GM12801 (cell line): ENCODE measurements around the gene ZBTB40.

Experiments
- TF ChIP-seq, protein P1 (sequence below): IDR thresholded peaks from one replicate; pipeline ENCODE4 v1.5.1; 2011; ENCODE audit warnings: control low read depth; ENCODE audit not compliant: insufficient read length; ENCODE audit errors: extremely low read depth

Gene ZBTB40

DNA sequence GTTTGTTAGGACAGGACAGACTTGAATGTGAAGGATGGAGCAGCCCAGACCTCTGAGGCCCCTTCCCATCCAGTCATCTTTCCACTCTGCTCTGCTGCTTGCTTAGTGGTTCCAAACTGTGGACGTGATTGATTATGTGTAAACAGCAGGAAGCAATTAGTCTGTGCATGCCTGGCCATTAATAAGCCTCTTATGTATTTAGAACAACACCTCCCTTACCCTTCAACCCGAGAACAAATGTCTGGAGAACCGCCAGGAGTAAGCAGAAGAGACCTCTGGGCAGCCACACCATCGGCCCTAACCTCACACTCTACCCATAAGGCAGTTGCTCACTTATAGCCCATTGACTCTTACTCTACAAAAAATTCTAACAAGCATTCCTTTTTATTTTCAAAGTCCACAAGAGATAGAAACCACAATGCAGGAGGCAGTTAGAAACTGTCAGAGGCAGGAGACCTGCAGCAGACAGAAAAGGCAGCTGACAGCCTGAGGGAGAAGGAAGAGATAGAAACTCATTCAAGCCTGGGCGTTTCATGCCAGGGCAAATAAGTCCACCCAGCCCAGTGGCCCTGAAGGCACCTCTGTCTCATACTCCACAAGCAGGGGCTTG lies 105.8 kb downstream of the ZBTB40 start:
- TF ChIP-seq, protein P1, sequence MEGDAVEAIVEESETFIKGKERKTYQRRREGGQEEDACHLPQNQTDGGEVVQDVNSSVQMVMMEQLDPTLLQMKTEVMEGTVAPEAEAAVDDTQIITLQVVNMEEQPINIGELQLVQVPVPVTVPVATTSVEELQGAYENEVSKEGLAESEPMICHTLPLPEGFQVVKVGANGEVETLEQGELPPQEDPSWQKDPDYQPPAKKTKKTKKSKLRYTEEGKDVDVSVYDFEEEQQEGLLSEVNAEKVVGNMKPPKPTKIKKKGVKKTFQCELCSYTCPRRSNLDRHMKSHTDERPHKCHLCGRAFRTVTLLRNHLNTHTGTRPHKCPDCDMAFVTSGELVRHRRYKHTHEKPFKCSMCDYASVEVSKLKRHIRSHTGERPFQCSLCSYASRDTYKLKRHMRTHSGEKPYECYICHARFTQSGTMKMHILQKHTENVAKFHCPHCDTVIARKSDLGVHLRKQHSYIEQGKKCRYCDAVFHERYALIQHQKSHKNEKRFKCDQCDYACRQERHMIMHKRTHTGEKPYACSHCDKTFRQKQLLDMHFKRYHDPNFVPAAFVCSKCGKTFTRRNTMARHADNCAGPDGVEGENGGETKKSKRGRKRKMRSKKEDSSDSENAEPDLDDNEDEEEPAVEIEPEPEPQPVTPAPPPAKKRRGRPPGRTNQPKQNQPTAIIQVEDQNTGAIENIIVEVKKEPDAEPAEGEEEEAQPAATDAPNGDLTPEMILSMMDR, result no peak

DNA sequence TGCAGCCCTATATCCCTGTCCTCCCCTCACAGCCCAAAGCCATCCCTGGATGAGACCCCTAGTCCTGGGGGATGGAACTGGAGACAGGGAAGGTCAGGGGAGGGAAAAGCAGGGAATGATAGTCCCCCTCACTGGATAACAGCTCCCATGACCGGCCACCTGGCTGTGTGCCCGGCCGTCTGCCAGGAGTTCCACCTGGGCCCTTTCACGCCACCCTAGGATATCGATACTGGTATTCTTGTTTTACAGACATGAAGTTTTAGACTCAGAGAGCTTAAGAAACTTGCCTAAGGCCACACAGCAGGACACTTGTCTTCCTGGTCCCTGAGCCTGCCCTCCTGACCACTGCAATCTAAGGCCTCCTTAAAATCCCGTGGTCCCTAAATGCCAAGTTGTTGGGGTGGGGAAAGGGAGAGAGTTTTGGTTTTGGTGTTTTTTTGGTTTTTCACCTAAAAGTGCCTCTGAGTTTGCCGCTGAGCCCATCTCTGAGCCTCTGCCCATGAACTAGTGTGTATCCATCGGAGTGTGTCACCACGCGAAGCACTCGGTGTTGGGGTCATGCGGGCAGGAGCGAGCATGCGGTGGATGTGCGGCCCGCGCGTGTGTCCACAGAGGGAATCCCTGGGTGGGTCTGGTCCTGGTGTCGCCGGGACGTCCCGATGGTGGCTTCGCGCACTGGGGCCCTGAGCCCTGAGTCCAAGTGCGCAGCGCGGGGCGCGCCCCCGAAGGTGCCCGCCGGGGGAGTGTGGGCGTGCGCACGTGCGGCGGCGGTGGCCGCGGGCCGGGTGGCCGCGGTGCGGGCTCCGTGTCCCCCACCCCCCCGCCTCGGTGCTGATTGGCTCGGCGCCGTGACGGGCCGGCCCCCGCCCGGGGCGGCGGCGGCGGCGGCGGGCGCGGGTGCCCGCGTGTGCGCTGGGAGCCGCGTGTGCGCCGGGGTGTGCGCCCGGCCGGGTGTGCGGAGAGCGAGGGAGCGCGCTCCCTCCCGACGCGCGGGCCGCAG lies 111.2 kb downstream of the ZBTB40 start, which contains the start of gene EPHA8:
Gene EPHA8, plus strand, starts transcription at position 906 of the 1,000 bp plus-strand sequence. CDS start 147 bp downstream, outside the sequence.
- TF ChIP-seq, protein P1, result no peak

DNA sequence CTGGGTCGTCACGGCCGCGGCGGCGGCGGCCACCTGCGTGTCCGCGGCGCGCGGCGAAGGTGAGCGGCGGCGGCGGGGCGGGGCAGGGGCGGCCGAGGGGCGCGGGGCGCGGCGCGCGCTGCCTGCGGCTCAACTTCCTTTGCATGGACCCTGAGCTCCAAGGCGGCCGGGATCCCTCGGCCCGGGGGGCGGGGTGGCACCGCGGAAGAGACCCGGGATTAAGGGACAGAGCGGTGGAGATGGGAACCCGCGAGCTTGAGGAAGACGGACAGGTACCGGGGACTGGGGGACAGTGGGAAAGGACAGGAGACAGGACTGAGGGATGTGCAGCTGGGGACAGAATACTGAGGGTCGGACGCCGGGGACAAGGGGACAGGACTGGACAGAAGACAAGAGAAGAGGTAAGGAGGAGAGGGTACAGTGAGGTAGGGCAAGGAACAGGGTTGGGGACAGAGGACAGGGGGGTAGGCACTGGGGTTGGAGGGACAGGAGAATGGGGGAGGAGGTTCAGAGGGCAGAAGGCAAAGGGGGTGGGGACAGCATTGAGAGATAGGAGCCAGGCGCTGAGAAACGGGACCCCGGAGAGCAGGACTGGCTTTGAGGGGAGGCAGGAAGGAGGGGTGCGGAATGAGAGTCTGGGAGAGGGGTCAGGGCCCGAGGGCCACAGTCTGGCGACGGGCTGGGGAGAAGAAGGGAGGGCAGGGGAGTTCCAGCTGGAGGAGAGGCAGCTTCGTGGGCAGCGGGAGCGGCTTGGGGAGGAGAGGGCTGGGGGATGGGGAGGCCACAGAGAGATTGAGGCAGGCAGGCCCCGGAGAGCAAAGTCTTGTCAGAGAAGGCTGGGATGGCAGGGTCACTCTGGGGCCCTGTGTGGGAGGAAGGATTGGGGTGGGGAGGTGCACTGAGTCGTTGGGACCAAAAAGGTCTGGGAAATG lies 112.3 kb downstream of the ZBTB40 start:
- TF ChIP-seq, protein P1, result no peak

DNA sequence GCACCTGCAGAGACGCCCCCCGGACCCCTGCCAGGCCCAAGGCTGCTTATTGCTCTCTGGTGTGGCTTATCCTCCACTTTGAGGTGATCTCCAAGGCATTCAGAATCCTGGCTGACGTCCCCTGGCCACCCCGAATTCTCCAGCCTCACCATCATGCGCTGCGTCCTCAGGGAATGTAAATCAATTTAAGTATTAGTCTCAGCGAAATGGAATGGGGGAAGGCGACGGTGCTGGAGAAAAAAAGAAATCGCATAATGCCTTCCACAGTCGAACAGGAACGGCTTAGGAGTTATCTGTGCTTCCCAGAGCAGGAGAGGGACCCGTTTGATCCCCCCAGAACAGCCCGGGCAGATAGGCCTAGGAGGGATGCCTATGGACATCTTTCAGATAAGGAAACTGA lies 114.5 kb downstream of the ZBTB40 start:
- TF ChIP-seq, protein P1, result no peak

DNA sequence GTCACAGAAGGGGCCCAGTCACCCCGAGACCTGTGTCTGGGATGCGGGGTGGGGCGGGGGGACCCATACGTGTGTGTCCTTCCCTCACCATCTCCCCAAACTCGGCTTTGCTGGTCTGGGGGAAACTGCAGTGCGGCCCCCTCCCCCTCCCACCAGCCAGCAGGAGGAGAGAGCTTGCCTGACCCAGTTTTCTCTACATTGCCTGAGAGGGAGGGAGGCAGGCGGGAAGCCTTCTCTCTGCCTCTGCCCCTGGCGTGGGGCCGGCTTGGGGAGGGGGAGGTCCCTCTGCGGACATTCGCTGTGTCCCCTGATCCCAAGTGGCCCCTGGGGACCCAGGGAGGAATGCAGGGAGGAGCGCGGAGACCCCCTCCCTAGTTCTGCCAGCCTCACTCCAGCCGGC lies 115.5 kb downstream of the ZBTB40 start:
- TF ChIP-seq, protein P1, result no peak

DNA sequence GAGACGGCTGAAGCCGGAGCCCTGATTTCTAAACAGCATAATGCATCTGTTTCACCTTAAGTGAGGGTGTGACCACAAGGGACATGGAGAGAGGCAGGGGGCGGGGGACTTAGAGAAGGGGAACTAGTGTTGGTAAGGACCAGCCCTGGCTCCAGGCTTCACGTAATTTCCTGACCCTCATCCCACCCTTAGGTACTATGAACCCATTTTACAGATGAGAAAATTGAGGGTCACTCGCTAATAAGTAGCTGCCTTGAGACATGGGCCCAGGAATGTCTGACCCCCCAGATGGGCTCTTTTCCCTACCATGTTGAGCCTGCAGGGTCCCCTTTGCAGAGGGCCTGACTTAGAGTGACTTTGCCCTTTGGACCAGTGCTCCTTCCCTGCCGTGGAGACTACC lies 116.3 kb downstream of the ZBTB40 start:
- TF ChIP-seq, protein P1, result no peak

DNA sequence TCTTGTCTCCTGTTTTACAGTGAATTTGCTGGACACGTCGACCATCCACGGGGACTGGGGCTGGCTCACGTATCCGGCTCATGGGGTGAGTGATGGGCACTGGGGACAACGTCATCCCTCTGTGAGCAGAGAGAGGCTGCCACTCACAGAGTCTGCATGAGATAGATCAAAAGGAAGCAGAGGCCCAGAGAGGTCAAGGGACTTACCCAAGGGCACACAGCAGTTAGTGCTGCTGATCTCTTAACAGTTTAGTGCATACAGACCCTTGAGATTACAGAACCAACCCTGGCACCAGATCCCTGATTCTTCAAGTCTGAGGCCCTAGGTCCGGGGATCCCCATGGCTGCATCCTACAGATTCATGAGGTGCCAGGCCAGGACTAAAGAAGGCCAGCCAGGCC lies 117.6 kb downstream of the ZBTB40 start:
- TF ChIP-seq, protein P1, result no peak
